GM19328 (cell line): ENCODE measurements around the gene NUP98.
A peak's percentile ranks its signal among the peaks of the same experiment; 100 is the strongest.
"Not testable (repeated sequence)": the region's sequence is repeated elsewhere in the genome, so short reads cannot be mapped to it uniquely, and the experiment has no call there.

Experiments used
- ATAC-seq: cut with Tn5 transposase; IDR thresholded peaks from one replicate; pipeline ENCODE4 v1.9.1; 2021; ENCODE audit warnings: mild to moderate bottlenecking, moderate library complexity; ENCODE audit not compliant: unreplicated experiment

Gene NUP98

DNA sequence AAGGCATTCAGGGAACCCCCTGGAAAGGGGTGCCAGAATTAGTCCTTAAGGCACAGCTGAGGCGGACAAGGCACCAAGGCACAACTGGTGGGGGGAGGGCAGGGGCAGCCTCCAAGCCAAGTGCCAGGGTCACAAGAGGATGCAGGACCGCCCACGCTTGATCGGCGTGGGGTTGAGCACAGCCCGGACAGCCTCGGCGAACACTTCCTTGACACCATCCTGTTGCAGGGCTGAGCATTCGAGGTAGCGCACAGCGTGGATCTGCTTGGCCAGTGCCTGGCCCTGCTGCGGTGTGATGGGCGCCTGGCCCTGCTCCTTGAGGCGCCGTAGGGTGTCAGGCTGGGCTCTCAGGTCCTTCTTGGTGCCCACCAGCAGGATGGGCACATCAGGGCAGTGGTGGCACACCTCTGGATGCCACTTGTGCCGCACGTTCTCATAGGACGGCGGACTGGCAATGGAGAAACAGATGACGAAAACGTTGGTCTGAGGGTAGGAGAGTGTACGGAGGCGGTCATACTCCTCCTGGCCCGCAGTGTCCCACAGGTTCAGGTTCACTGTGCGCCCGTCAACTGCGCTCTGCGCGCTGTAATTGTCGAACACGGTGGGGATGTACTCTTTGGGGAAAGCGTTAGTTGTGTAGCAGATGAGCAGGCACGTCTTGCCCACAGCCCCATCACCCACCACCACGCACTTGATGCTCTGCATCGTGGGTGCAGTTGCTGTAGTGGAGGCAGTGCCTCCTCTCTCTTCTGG, 30.3 kb upstream of the NUP98 start:
- no peak for ATAC-seq

DNA sequence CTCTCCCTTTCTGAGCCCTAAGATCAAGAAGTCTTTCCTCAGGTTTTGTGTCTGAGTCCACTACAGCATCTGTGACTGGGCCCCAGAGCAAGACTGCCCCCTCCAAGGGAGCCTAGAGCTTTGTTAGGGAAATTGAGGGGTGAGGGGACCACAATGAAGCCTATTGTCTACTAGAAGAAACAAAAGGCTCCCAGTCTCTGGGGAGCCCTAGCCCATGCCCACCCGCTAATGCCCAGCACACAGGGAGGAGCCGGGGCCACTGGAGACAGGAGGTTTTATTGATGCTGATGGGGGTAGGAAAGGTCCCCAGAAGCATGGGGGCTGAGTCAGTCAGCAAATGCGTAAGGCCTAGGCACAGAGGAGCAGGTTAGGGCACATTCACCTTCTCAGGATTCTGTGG, 29.4 kb upstream of the NUP98 start:
- no peak for ATAC-seq

DNA sequence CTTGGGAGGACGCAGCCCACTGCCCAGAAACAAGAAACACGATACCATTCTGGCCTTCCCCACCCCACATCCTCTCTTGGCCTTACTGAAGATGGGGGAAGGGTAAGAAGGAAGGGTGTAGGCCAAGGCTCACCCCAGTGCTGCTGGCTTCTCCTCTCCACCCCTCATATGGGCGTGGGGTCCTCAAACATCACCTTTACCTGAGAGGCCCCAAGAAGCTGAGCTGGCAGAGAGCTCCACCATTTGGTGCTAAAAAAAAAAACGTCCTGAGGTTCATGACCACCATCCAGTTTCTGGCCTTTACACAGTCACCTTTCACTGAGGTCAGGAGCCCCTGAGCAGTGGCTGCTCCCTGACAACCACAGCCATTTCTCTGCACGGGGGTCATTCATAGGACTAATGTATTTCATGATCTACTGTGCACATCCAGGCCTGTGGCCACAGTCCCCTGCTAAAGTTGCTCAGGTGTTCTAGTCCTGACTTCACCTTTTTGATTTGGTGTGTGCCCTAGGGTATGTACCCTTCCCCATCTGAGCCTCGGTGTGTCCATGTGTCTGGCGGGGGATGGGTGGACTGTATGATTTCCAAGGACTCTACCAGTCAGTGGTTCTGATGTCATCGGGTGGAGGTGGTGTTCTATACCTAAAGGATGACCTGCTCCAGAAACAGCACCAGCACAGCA, 28.3 kb upstream of the NUP98 start:
- no peak for ATAC-seq

DNA sequence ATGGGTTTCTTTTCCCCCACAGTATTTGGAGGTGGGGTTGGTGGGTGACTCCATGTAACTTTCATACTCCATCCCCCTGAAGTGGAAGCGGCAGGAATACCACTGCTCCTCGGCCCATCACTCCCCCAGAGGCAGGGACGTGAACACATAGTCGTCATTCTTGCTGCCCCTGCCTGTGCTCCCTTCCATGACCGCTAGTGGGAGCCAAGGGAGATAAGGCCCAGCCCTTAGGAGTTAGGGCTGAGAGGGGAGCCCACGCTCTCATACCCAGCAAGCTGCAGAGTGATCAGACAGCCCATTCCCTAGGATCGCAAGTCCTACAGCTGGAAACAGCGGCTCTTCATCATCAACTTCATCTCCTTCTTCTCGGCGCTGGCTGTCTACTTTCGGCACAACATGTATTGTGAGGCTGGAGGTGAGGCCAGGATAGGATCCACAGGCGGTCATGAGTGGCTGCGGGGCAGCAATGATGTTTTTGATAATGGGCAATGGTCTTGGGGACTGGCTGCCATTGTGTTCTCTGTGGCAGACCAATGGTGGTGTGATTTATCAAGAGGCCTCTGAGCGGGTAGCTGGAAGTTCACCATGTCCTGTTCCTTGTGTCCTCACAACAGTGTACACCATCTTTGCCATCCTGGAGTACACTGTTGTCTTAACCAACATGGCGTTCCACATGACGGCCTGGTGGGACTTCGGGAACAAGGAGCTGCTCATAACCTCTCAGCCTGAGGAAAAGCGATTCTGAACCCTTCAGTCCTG, 27.5 kb upstream of the NUP98 start:
- no peak for ATAC-seq

DNA sequence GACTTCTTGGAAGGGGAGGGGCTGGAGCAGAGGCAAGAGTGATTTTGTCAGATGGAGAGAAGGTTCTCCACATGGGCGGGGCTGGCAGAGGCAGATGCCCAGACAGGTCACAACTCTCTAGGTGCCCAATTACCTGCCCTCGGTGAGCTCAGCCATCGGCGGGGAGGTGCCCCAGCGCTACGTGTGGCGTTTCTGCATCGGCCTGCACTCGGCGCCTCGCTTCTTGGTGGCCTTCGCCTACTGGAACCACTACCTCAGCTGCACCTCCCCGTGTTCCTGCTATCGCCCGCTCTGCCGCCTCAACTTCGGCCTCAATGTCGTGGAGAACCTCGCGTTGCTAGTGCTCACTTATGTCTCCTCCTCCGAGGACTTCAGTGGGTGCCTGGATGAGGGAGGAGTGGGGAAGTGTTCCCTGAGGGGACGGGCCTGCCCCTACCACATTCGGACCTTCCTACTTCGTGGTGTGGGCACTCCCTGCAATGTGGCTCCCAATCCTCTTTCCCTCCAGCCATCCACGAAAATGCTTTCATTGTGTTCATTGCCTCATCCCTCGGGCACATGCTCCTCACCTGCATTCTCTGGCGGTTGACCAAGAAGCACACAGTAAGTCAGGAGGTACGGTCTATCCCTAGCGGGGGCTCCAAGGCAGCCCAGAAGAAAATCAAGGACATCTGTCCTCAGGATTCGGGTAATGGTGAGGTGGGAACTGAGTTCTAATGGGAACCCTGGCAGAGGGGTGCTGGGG, 26.6 kb upstream of the NUP98 start:
- no peak for ATAC-seq

DNA sequence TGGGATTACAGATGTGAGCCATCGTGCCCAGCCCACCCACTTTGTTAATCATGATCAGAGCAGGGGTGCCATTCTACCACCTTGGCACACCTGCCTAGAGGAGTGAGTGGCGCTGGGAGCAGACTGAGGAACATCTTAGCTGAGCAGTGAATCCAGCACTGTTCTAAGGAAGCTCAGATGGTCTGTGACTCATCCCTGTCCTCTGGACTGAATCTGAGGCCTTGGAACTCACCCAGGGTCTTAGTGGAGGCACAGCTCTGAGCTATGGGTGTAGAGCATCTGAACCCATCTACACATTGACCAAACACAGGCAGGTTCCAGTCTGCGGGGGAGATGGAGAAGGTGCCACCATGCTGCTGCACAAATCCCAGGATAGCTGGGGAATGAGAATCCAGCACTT, 25.9 kb upstream of the NUP98 start:
- no peak for ATAC-seq

DNA sequence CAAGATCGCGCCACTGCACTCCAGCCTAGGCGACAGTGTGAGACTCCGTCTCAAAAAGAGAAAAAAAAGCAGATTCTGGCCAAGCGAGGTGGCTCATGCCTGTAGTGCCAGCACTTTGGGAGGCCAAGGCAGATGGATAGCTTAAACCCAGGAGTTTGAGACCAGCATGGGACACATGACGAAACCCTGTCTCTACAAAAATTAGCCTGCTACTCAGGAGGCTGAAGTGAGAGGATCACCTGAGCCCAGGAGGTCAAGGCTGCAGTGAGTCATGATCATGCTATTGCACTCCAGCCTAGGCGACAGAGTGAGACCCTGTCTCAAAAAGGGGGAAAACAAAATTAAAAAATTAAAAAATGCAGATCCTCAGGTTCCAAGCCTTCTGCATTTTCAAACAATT, 25.0 kb upstream of the NUP98 start:
- no peak for ATAC-seq

DNA sequence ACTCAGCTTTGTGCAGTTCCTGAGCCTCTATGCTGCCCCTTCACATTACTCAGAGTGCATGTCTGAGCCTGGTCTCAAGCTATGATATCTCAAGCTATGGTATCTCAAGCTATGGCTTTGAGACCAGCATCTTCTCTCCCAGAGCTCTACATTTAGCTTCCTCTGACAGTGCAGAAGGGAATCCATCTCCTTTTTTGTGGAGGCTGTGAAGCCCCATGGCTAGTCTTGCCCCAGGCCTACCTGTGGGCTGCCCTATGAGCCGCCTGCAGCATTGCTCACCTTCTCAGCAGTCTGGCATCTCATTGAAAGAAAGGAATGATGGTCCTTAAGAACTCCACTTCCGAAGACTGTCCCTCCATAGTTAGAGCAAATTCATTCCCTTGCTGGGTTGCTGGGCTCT, 23.6 kb upstream of the NUP98 start:
- no peak for ATAC-seq

DNA sequence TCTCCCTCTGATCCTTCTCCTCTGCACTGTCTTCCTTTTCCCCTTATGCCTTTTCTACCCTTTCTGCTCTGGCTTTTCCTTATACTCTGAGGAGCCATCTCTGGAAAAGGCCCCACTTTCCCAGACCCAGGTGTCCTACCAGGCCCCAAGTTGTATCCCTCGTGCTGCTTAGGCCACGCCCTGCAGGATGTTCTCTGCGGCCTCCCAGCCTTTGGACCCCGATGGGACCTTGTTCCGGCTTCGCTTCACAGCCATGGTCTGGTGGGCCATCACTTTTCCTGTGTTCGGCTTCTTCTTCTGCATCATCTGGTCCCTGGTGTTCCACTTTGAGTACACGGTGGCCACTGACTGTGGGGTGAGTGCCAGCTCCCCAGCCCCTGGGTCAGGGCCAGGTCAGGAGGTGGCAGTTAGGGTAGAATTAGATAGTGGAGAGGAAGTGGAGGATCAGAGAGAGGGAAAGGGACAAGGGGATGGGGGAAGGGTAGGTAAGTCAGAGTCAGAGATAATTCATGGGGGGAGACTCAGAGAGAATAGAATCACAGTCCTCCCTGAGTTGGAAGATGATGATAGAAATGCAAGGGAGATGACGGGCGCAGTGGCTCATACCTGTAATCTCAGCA, 19.9 kb upstream of the NUP98 start:
- no peak for ATAC-seq

DNA sequence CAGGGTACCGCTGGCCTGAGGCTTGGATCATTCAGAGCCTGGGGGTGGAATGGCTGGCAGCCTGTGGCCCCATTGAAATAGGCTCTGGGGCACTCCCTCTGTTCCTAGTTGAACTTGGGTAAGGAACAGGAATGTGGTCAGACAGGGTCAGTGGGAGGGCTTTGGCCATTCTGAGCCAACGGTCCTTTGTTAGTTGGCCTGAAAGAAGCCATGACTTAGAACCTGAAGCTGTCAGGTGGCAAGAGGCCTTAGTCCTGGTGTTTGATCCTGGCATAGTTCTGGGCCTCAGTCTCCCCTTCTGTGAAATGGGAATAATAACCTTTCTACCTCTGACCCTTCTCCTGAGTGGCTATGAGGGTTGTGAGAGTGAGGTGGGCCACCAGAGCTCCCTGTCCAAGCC, 19.3 kb upstream of the NUP98 start:
- no peak for ATAC-seq

DNA sequence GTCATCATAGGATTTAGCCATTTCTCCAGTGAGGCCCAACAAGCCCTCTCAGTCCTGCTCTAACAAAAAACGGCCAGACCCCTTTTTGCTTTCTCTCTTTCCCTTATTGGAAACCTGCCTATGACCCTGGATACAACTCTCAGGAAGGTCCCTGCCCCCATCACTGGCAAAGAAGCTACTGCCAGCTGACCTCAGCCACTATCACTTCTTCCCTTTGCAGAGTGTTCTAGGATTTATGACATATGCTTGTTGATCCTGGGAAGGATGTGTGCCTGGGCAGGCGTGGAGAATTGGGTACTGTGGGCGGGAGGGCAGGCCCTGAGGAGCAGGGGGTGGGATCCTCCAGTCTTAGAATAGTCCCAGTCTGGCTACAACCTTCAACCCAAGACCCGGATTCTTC, 18.5 kb upstream of the NUP98 start:
- no peak for ATAC-seq

DNA sequence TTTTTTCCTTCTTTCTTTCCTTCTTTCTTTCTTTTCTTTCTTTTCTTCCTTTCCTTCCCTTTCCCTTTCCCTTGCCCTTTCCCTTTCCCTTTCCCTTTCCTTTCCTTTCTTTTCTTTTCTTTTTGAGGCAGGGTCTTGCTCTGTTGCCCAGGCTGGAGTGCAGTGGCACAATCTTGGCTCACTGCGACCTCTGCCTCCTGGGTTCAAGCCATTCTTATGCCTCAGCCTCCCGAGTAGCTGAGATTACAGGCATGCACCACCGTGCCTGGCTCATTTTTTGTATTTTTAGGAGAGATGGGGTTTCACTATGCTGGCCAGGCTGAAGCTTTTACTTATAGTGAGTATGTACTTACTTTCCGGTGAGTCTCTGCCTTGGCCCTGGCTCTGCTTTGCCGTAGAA, 17.5 kb upstream of the NUP98 start:
- ATAC-seq = not testable (repeated sequence)

DNA sequence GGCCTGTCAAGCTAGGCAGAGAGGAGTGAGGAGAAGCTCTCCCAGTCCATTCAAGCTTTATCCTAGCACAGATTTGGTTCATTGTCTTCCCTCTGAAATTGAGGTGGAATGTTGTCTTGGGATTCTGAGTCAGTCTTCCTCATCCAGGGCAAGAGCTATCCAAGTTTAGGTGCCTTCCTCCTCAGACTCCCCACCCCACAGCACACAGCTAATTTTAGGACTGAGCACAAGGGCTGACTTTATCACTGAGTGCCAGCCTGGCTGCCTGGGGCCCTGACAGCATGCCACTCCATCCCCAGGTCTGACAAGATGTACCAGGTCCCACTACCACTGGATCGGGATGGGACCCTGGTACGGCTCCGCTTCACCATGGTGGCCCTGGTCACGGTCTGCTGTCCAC, 13.6 kb upstream of the NUP98 start:
- ATAC-seq = no peak

DNA sequence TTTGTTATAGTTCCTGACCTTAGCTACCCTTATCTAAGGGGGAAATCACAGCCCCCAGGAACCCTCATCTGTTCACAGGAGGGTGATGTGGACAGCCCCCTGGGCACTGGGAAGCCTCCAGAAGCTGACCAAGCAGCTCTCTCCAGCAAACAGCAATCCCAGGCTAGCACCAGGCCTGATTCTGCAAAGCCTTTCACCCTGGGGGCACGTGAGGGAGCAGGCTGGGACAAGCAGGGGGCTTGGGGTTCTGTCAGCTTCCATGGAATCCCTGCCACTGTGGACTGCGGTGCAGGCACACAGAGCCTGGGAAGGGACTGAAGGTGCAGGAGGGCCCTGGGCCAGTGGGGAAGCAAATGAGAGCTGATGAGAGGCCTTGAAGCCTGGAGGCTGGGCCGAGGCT, 13.1 kb upstream of the NUP98 start:
- no peak for ATAC-seq

DNA sequence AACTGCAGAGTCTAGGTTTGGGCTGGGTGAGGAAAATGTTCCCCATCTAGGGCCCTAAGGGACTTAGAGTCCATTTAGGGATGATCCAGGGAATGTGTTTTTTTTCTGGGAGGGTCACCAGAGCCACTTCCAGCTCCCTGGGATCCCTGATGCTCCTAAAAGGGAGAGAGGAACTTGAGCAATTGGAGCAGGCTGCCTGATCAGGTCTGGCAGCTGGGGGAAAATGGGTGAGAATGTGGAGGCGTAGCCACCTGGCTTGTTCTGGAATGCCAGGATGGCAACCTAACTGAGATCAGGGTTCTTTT, 12.2 kb upstream of the NUP98 start:
- ATAC-seq = no peak

DNA sequence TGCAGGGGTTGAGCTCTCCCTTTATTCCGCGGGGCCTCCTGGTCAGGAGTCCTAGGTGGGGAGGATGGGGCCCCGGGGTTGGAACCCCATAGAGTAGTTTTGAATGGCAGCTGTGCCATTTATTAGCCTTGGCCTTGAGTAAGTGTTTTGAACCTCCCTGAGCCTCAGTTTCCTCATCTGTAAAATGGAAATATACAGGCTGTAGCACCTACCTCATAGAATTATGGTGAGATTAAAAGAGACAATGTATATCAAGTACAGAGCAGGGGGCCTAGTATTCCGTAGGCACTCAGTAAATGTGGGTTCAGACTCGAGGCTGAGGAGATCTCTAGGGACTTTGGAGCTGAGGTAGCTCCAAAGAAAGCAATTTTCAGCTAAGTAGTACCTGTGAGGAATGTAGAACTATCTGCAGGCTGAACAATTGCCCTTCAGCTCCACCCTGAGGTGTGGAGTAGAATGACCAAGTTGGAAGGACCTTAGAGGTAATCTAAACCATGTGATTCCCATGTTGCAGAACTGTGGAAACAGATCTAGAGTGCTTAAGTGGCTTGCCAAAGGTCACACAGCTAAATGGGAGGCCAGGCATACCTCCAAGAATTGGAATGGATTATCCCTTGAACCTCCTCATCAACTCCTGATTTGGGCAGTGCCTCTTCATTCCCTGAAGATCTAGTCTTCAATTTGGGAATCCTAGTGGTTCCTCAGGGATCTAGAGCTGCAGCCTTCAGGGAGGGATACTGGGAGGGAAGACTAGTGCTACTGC, 11.7 kb upstream of the NUP98 start:
- peak; percentile 54 for ATAC-seq

DNA sequence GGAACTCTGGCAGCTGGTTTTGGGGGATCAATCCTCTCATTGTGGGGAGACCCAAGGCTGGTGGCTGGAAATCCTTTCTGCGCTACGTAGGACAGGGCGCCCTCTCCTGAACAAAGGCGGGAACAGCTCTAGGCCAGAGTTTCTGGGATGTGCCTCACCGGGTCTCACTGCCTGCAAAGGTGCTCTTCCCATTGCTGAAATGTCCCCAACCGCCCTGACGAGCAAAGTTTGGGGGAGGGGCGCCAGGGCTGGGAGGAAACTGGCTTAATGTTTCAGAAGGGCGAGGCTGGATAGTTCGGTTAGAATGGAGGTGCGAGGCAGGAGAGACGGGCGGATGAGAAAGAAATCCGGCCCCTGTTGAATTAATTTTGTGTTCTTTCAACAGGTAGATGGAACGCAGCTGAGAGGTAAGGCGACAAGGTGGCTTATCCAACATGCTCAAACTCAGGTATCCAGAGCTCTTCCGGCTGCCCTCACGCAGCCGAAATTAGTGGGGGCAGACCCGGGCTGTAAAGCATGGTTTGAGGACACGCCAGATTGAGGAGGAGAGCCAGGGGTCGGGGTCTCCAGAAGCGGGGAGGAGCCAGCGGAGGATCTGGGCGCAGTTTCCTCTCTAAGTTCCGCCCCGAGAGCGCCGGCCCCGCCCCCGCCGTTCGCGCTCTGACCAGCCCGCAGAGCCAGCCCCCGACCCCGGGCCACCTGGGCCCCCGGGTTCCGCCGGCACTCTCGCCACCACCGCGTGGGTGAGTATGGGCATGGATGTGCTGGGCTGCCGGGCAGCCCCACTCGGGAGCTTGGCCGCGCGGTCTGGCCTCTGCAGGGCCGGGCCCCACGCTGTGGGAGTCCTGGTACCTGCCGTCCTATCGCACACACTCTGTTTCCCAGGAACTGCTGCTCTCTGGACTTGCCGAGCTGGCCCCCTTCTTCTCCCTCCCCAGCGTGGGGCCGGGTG, 10.8 kb upstream of the NUP98 start, which contains the start of gene PGAP2:
Gene PGAP2 (plus strand): TSS at position 652 of the 952 bp plus-strand sequence. CDS start 2,700 bp downstream, outside the sequence.
- peak; percentile 59 for ATAC-seq

DNA sequence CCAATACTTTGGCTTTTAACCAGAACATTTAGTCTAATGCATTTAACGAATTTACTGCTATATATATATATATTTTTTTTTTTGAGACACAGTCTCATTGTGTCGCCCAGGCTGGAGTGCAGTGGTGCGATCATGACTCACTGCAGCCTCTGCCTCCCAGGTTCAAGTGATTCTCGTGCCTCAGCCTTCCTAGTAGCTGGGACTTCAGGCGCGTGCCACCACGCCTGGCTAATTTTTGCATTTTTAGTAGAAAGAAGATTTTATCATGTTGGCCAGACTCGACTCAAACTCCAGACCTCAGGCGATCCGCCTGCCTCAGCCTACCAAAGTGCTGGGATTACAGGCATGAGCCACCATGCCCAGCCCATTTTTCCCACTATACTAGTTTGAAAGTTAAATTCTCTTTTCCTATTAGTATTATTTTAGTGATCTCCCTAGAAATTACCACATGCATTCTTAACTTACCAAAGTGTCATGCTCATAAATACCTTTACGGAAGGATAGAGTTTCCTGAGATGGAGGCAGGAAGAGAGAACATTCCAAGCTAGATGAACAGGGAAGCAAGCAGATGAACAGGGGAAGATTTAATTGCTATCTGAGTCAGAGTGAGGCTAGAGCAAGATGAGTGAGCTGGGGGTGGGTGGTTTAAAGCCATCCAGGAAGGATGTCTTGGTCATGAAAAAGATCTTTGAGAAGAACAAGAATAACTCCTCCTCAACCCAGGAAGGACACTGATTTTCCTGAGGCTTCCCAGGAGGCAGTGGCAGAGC, 6.6 kb upstream of the NUP98 start:
- ATAC-seq = no peak
